Left ventricle myocardium inferior (tissue), 1 donor: ENCODE measurements around the gene FARSB. TPM values are rescaled to one million over a fixed set of nuclear protein-coding genes. Genes with fewer than 3 reads are reported as not detected.
A peak's percentile ranks its signal among the peaks of the same experiment; 100 is the strongest.

Experiments
- DNase-seq: peaks from one replicate; pipeline ENCODE4 v3.0.0-alpha.2; 2020
- H3K27ac ChIP-seq: fragments of 200-600 bp; replicated peaks from 2 replicates; pipeline ENCODE4 v1.8.0; 2021
- H3K27me3 ChIP-seq: fragments of 200-600 bp; 2 replicates; pipeline ENCODE4 v1.8.0; 2021; ENCODE audit warnings: low read depth
- H3K36me3 ChIP-seq: fragments of 200-600 bp; 2 replicates; pipeline ENCODE4 v1.8.0; 2021
- H3K4me1 ChIP-seq: fragments of 200-600 bp; 2 replicates; pipeline ENCODE4 v1.8.0; 2021
- H3K4me3 ChIP-seq: fragments of 200-600 bp; 2 replicates; pipeline ENCODE4 v1.8.0; 2021; ENCODE audit warnings: mild to moderate bottlenecking, moderate library complexity
- H3K9me3 ChIP-seq: fragments of 200-600 bp; replicated peaks from 2 replicates; pipeline ENCODE4 v1.8.0; 2021
- intact Hi-C: fragments of 100-400 bp; cut with micrococcal nuclease; formaldehyde crosslinking; loops from one replicate; pipeline ENCODE4 v1.11.0; 2022
- total RNA-seq: library from RNA; stranded (reverse); fragmentation: NEBNext Ultra II Directional; extraction: Animal tissue kit (Norgen Biotek cat#: 25700); gene quantifications from one replicate; pipeline ENCODE4 v1.2.1, GENCODE V29; 2021
- TF ChIP-seq, protein P1 (sequence below): fragments of 200-600 bp; IDR thresholded peaks from 2 replicates; pipeline ENCODE4 v1.8.0; 2021; ENCODE audit warnings: antibody characterized with exemption, mild to moderate bottlenecking, borderline replicate concordance
- donor health status: DM: no; HTN: yes; CAD: no; lungs with severe emphysema.

The FARSB gene
- total RNA-seq, 1 donor from 2014 or later = 19.3 TPM

- H3K36me3 ChIP-seq = peaks cover 9% of the 10 kb centered on the region
- no peaks in the 10 kb centered on the region for H3K9me3 ChIP-seq
- no peak for DNase-seq
- no peak overlapping the region for H3K4me3 ChIP-seq
- intact Hi-C loops = no loop called here
- peaks cover 36% of the 10 kb centered on the region for H3K4me1 ChIP-seq
- TF ChIP-seq, protein P1, sequence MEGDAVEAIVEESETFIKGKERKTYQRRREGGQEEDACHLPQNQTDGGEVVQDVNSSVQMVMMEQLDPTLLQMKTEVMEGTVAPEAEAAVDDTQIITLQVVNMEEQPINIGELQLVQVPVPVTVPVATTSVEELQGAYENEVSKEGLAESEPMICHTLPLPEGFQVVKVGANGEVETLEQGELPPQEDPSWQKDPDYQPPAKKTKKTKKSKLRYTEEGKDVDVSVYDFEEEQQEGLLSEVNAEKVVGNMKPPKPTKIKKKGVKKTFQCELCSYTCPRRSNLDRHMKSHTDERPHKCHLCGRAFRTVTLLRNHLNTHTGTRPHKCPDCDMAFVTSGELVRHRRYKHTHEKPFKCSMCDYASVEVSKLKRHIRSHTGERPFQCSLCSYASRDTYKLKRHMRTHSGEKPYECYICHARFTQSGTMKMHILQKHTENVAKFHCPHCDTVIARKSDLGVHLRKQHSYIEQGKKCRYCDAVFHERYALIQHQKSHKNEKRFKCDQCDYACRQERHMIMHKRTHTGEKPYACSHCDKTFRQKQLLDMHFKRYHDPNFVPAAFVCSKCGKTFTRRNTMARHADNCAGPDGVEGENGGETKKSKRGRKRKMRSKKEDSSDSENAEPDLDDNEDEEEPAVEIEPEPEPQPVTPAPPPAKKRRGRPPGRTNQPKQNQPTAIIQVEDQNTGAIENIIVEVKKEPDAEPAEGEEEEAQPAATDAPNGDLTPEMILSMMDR = no peak
- no peaks in the 10 kb centered on the region for H3K27me3 ChIP-seq
- H3K27ac ChIP-seq = no peak overlapping the region
Observed at GRCh38 chr2:222576171-222577081, 79.5 kb downstream of the FARSB start.

- H3K4me1 ChIP-seq = peaks cover 36% of the 10 kb centered on the region
Observed at GRCh38 chr2:222575618-222576017, 80.3 kb downstream of the FARSB start.

DNA sequence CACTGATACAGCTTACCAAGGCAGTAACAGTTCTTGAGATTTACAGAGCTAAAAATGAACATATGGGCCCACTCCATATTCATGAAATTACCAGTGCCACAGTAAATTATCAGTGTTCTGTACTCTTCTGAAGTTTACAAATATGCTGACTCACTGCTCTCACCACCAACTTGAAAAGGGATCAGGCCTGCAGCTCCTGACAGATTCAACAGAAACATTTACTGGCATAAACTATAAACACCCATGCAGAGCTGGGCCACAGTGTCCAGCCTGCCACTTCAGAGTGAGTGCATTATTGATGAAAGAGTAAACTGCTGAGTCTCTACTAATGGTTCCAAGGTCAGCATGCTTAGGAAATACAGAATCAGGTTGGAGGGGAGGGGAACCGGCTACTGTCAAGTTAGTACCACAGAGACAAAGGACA lies 83.1 kb downstream of the FARSB start:
- Histone ChIP-seq H3K4me3 (no peak overlapping the region), H3K36me3 (peaks cover 15% of the 10 kb centered on the region), H3K4me1 (peaks cover 47% of the 10 kb centered on the region), H3K27me3 (no peaks in the 10 kb centered on the region), H3K27ac (peak overlapping the region; percentile 81), H3K9me3 (no peaks in the 10 kb centered on the region)
- intact Hi-C loops = no loop called here
- TF ChIP-seq, protein P1 = no peak
- DNase-seq = no peak

More at GRCh38 chr2:222575618-222576017, 80.3 kb downstream of the FARSB start:
- Histone ChIP-seq H3K9me3 (no peaks in the 10 kb centered on the region), H3K36me3 (peaks cover 17% of the 10 kb centered on the region), H3K27ac (no peak overlapping the region), H3K27me3 (no peaks in the 10 kb centered on the region), H3K4me3 (no peak overlapping the region)
- DNase-seq = no peak
- intact Hi-C loops = no loop called here
- TF ChIP-seq, protein P1 = no peak

GRCh38 chr2:222572264-222572721 lies 83.6 kb downstream of the FARSB start:
- H3K4me1 ChIP-seq = peaks cover 43% of the 10 kb centered on the region

GRCh38 chr2:222569826-222570225 lies 86.1 kb downstream of the FARSB start:
- H3K9me3 ChIP-seq = no peaks in the 10 kb centered on the region
- intact Hi-C loops = no loop called here
- H3K36me3 ChIP-seq = peaks cover 21% of the 10 kb centered on the region
- H3K27me3 ChIP-seq = no peaks in the 10 kb centered on the region
- no peak for DNase-seq
- no peak overlapping the region for H3K27ac ChIP-seq
- TF ChIP-seq, protein P1 = no peak
- H3K4me1 ChIP-seq = peaks cover 53% of the 10 kb centered on the region
- no peak overlapping the region for H3K4me3 ChIP-seq

More at GRCh38 chr2:222572264-222572721, 83.6 kb downstream of the FARSB start:
- intact Hi-C loops = no loop called here
- no peak overlapping the region for H3K4me3 ChIP-seq
- no peaks in the 10 kb centered on the region for H3K27me3 ChIP-seq
- no peaks in the 10 kb centered on the region for H3K9me3 ChIP-seq
- DNase-seq = no peak
- peaks cover 15% of the 10 kb centered on the region for H3K36me3 ChIP-seq
- TF ChIP-seq, protein P1 = no peak
- H3K27ac ChIP-seq = peak overlapping the region; percentile 81
